Measurements from ENCODE around the gene GLO1. TPM values are rescaled to one million over a fixed set of nuclear protein-coding genes. Genes with fewer than 3 reads are reported as not detected.

GLO1 gene
- total RNA-seq: 100 to 1,000 TPM in 2 of 4 donors, 10 to 100 TPM in 2; 90.0 to 105 (median 96.7) TPM

DNA sequence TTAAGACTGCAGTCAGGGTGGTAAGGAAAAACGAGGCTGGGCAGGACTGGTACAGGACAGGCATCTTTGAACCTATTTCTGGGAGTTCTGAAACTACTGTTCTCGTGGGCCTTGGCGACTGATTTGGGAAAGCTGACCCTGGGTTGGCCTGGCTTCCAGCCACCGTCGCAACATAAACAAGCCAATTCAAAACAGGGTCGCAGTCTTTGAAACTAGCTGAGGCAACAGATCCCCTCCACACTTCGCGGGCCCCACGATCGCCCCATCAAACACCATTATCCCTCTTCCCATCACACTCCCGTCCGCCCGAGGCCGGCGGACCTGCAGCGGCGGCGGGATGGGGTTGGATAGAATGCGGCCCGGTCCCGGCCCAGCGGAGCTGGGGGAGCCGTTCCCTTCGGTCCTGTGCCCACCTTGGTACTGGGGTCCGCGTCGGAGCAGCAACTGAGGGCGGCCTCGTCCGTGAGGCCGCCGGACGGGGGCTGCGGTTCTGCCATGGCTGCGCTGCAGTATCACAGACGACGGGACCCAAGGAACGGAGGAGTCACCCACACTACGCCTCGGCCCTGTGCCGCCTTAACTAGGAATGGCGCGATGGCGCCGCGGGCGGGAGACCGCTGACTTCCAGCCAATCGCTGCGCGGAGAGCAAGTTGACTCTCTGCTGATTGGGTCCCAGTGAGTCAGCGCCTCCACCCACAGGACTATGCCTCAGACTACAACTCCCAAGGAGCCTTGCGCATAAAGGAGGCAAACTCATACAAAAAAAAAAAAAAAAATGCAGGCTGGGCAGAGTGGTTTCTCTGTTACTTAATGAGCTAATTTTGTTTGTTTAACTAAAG is at the start of gene GLO1:
TSS of gene GLO1 (minus strand) at position 588 of the 840 bp plus-strand sequence. CDS start at position 497, 91 bp downstream.
- H3K4me1 ChIP-seq: peaks cover 0 to 3% of the 10 kb centered on the region in 2 donors
- H3K4me3 ChIP-seq (replicated peaks in 1 of 3): peak within 1 kb of the TSS; percentile 79 to 94 (median 81)
- 0 to 1% methylated on average over 30 to 33 of the region's 53 CpGs for WGBS, 2 donors
- TF ChIP-seq POLR2A (IDR thresholded peaks at IDR 0.05): peak in 1 of 2 donors; percentile 93
- TF ChIP-seq, protein P1, sequence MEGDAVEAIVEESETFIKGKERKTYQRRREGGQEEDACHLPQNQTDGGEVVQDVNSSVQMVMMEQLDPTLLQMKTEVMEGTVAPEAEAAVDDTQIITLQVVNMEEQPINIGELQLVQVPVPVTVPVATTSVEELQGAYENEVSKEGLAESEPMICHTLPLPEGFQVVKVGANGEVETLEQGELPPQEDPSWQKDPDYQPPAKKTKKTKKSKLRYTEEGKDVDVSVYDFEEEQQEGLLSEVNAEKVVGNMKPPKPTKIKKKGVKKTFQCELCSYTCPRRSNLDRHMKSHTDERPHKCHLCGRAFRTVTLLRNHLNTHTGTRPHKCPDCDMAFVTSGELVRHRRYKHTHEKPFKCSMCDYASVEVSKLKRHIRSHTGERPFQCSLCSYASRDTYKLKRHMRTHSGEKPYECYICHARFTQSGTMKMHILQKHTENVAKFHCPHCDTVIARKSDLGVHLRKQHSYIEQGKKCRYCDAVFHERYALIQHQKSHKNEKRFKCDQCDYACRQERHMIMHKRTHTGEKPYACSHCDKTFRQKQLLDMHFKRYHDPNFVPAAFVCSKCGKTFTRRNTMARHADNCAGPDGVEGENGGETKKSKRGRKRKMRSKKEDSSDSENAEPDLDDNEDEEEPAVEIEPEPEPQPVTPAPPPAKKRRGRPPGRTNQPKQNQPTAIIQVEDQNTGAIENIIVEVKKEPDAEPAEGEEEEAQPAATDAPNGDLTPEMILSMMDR (IDR thresholded peaks at IDR 0.05): no peak
- intact Hi-C loops (cut with DNase I): no loop called here
- peak; percentile 98 for DNase-seq
- H3K27ac ChIP-seq: peak within 1 kb of the TSS; percentile 89 to 95 (median 93)
- H3K27me3 ChIP-seq: no peaks in the 10 kb centered on the region
- H3K36me3 ChIP-seq: no peaks in the 10 kb centered on the region
- no peaks in the 10 kb centered on the region for H3K9me3 ChIP-seq

DNA sequence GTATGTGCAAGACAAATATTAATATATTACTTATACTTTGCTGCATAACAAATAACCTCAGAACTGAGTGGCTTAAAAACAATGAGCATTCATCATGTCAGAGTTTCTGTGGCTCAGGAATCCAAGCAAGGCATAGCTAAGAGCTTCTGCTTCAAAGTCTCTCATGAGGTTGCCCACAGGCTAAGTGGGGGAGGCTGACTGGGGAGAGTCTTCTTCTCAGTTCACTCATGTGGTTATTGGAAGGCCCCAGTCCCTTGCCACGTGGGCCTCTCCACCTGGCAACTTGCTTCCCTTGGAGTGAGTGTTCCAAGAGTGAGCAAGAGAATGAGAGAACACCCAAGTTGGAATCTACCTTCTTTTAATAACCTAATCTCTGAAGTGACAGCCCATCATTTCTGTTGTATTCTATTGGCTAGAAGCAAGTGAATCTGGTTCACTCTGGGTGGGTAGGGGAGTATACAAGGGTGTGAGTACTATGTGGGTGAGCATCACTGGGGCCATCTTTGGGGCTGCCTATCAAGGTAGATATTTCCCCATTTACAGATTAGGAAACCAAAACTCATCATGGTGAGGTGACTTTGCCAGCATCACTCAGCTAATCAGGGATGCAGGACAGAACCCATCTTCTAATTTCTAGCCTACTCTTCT is 48.1 kb upstream of the GLO1 start:
- WGBS, 2 donors: 57 to 64% methylated on average over 1 of the region's 1 CpG
- no peak overlapping the region for H3K27ac ChIP-seq
- no peak overlapping the region for H3K4me3 ChIP-seq (replicated peaks in 1 of 3)

DNA sequence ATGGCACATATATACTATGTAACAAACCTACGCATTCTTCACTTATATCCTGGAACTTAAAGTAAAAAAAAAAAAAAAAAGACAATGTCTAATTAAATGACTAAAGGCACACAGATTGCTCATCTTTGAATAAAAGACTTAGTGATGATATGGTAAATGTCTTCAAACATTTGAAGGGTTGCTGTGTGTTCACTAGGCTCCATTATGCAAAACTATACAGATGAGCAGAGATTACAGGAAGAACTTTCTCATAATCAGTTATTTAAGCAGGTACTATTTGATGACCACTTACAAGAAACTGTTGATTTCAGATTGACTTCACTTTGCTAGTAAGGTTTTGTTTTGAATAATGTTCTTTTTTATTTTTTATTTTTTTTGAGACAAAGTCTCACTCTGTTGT is 46.5 kb upstream of the GLO1 start:
- no peak for DNase-seq
- Histone ChIP-seq H3K27me3 (no peaks in the 10 kb centered on the region), H3K27ac (no peak overlapping the region), H3K4me3 (replicated peaks in 1 of 3) (no peak overlapping the region), H3K36me3 (no peaks in the 10 kb centered on the region), H3K4me1 (no peaks in the 10 kb centered on the region), H3K9me3 (no peaks in the 10 kb centered on the region)
- intact Hi-C loops (cut with DNase I): no loop called here
- TF ChIP-seq, protein P1 (IDR thresholded peaks at IDR 0.05): no peak
- TF ChIP-seq POLR2A (IDR thresholded peaks at IDR 0.05): no peak
- 98 to 100% methylated on average over 1 of the region's 1 CpG for WGBS, 2 donors

More for the DNA sequence above, 48.1 kb upstream of the GLO1 start:
- peak in 1 of 2 donors; percentile 26 for DNase-seq
- TF ChIP-seq, protein P1 (IDR thresholded peaks at IDR 0.05): no peak
- no peak for TF ChIP-seq POLR2A (IDR thresholded peaks at IDR 0.05)
- H3K27me3 ChIP-seq: no peaks in the 10 kb centered on the region
- H3K9me3 ChIP-seq: no peaks in the 10 kb centered on the region
- no peaks in the 10 kb centered on the region for H3K36me3 ChIP-seq
- intact Hi-C loops (cut with DNase I): no loop called here
- H3K4me1 ChIP-seq: peaks cover 0 to 11% of the 10 kb centered on the region in 2 donors

DNA sequence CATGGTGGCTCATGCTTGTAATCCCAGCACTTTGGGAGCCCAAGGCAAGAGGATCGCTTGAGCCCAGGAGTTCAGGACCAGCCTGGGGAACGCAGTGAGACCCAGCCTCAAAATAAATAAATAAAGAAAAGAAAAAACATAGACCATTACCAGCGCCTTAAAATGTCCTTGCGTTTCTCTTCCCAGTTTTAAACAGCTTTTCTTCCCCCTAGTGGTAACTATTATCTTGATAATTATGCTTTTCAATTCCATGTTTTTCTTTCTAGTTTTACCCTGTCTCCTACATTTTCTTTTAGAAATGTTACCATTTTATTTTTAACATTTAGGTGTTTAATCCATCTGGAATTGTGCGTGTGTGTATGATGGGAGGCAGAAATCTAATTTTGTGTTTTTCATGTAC is 36.6 kb upstream of the GLO1 start:
- intact Hi-C loops (cut with DNase I): no loop called here
- no peaks in the 10 kb centered on the region for H3K4me1 ChIP-seq
- H3K4me3 ChIP-seq (replicated peaks in 1 of 3): no peak overlapping the region
- H3K36me3 ChIP-seq: no peaks in the 10 kb centered on the region
- TF ChIP-seq, protein P1 (IDR thresholded peaks at IDR 0.05): peak in 1 of 6 experiments; percentile 32
- TF ChIP-seq POLR2A (IDR thresholded peaks at IDR 0.05): no peak
- H3K27me3 ChIP-seq: no peaks in the 10 kb centered on the region
- no peak for DNase-seq
- 47 to 57% methylated on average over 5 of the region's 5 CpGs for WGBS, 2 donors
- H3K9me3 ChIP-seq: no peaks in the 10 kb centered on the region
- no peak overlapping the region for H3K27ac ChIP-seq

DNA sequence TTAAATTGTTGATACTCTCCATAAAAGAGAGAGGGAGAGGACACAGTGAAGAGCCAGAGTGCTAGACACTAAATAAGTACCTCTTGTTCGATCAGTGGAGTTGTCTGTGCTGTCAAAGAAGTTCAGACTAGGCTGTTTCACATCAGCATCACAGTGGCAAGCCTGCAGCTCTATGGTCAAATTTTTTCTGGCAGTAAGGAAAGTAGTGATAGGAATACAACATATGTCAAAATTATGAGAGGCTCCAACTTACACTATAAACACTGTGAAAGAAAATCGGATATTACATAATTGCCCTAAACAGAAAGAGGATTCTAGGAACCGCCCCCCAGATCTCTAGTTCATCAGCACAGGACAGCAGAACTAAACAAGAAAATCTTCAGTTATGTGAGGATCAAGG is 35.3 kb upstream of the GLO1 start:
- intact Hi-C loops (cut with DNase I): no loop called here
- no peak for TF ChIP-seq POLR2A (IDR thresholded peaks at IDR 0.05)
- TF ChIP-seq, protein P1 (IDR thresholded peaks at IDR 0.05): no peak
- H3K9me3 ChIP-seq: no peaks in the 10 kb centered on the region
- DNase-seq: no peak
- no peaks in the 10 kb centered on the region for H3K4me1 ChIP-seq
- H3K27me3 ChIP-seq: no peaks in the 10 kb centered on the region
- 65 to 67% methylated on average over 3 of the region's 3 CpGs for WGBS, 2 donors
- no peak overlapping the region for H3K4me3 ChIP-seq (replicated peaks in 1 of 3)
- H3K27ac ChIP-seq: no peak overlapping the region
- no peaks in the 10 kb centered on the region for H3K36me3 ChIP-seq
